HFFc6 (cell line): Measurements from ENCODE around the gene GPC1. TPM values are rescaled to one million over a fixed set of nuclear protein-coding genes. Genes with fewer than 3 reads are reported as not detected.
A peak's percentile ranks its signal among the peaks of the same experiment; 100 is the strongest.

ENCODE experiments used
- DNase-seq: peaks from one replicate; pipeline ENCODE4 v3.0.0-alpha.2; 2018
- H3K27ac Mint-ChIP-seq: 2 replicates; pipeline ENCODE4 v1.8.0; 2020; ENCODE audit warnings: mild to moderate bottlenecking, mixed read lengths
- H3K27me3 Mint-ChIP-seq: 2 replicates; pipeline ENCODE4 v1.8.0; 2021; ENCODE audit warnings: mild to moderate bottlenecking, moderate library complexity, mixed read lengths; ENCODE audit not compliant: insufficient read depth
- H3K36me3 Mint-ChIP-seq: 2 replicates; pipeline ENCODE4 v1.8.0; 2021; ENCODE audit warnings: low read depth, mixed read lengths
- H3K4me1 Mint-ChIP-seq: 2 replicates; pipeline ENCODE4 v1.8.0; 2020; ENCODE audit warnings: low read depth, mixed read lengths
- H3K4me3 Mint-ChIP-seq: 2 replicates; pipeline ENCODE4 v1.8.0; 2020; ENCODE audit warnings: mild to moderate bottlenecking, moderate library complexity, mixed read lengths
- H3K9me3 Mint-ChIP-seq: 2 replicates; pipeline ENCODE4 v1.8.0; 2020; ENCODE audit warnings: mild to moderate bottlenecking, mixed read lengths
- total RNA-seq, 6 experiments: library from RNA; stranded (reverse); fragmentation: NEBNext Ultra II Directional; extraction: Animal tissue kit (Norgen Biotek cat#: 25700); gene quantifications; 2 replicates in 1 of 6; 3 replicates in 5 of 6; pipeline ENCODE4 v1.2.3, GENCODE V29; 2021
- TF ChIP-seq, protein P1 (sequence below): fragments of 200-600 bp; sonication (generic); IDR thresholded peaks from 2 replicates; pipeline ENCODE4 v1.5.0; 2021; ENCODE audit warnings: antibody characterized with exemption, mild to moderate bottlenecking

The GPC1 gene
- total RNA-seq, 6 experiments from 2014 or later: 315 to 403 (median 350) TPM

DNA sequence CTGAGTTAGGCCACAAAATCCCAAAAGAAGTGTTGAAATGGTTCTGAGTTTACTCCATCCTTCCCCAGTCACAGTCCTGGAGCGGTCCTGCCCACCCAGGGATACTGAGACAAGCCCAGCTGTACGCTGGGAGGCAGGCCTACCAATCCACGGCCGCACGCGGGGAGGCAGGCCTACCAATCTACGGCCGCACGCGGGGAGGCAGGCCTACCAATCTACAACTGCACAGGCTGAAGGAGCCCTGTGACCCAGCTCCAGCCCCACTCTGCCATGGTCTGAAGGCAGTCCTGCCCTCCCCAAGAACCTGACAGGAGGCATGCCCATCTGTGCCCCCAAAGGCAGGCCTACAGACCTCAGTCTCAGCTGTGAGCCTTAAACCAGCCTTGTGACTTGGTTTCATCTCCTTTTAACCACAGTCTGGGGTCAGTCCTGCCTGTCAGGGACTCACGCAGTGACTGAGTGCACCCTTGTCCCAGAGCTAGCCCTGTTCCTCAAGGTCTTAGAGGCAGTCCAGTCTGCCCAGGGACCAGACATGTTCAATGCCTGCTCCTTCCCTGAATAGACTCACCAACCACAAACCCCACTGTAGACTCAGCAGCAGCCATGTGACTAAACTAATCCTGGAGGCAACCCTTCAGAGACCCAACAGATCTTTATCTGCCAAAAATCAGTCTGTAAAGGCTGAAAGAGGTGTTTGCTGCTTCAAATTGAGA is 36.8 kb downstream of the GPC1 start:
- Mint-ChIP-seq H3K27ac (no peak overlapping the region), H3K36me3 (peaks cover 23% of the 10 kb centered on the region), H3K4me1 (no peaks in the 10 kb centered on the region), H3K27me3 (peaks cover 20% of the 10 kb centered on the region), H3K4me3 (no peak overlapping the region; the same call in 1 of the 2 replicates), H3K9me3 (peaks cover 30% of the 10 kb centered on the region)
- TF ChIP-seq, protein P1, sequence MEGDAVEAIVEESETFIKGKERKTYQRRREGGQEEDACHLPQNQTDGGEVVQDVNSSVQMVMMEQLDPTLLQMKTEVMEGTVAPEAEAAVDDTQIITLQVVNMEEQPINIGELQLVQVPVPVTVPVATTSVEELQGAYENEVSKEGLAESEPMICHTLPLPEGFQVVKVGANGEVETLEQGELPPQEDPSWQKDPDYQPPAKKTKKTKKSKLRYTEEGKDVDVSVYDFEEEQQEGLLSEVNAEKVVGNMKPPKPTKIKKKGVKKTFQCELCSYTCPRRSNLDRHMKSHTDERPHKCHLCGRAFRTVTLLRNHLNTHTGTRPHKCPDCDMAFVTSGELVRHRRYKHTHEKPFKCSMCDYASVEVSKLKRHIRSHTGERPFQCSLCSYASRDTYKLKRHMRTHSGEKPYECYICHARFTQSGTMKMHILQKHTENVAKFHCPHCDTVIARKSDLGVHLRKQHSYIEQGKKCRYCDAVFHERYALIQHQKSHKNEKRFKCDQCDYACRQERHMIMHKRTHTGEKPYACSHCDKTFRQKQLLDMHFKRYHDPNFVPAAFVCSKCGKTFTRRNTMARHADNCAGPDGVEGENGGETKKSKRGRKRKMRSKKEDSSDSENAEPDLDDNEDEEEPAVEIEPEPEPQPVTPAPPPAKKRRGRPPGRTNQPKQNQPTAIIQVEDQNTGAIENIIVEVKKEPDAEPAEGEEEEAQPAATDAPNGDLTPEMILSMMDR: no peak
- peak; percentile 48 for DNase-seq

- Mint-ChIP-seq H3K27ac (no peak overlapping the region), H3K36me3 (peaks cover 23% of the 10 kb centered on the region)
- TF ChIP-seq, protein P1: no peak
Measured at GRCh38 chr2:240473211-240473610, 37.7 kb downstream of the GPC1 start.

GRCh38 chr2:240477916-240478315 is 42.5 kb downstream of the GPC1 start:
- Mint-ChIP-seq H3K36me3 (peaks cover 14% of the 10 kb centered on the region), H3K27ac (no peak overlapping the region)

More at GRCh38 chr2:240473211-240473610, 37.7 kb downstream of the GPC1 start:
- Mint-ChIP-seq H3K27me3 (peaks cover 19% of the 10 kb centered on the region), H3K9me3 (peaks cover 30% of the 10 kb centered on the region), H3K4me3 (no peak overlapping the region), H3K4me1 (no peaks in the 10 kb centered on the region)
- no peak for DNase-seq

DNA sequence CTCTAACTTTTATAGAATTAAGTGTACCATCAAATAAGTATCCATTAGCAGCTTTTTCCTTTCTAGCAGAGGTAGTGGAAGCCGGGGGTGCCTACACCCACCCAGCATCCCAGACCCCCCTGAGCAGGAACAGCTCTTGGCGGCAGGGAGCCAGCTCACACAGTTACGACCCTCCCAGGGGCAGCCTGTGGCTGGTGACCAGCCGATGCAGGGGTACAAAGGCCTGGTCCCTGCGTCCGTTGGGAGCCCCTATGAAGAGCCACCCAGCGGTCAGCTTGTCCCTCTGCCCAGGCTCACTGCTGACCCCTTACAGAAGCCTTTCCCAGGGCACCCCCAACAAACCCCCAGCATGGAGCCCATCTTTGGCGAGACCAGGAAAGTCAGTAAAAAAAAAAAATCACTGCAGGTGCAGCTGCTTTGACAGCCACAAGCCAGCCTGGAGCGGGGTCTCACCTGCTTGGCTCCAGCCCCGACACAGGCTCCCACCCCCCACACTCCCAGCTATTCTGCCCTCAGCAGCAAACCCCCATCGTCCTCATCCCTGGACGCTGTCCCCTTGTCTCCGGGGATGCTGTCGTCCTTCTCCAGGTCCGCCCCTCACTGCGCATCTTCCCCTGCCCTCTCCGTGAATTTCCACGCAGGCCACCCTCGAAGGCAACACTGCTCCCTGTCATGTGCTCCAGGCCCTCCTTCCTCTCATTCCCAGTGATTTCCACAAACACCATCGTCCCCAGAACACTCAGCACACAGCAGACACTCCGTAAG is 43.1 kb downstream of the GPC1 start:
- peaks cover 11% of the 10 kb centered on the region for H3K9me3 Mint-ChIP-seq

More at GRCh38 chr2:240477916-240478315, 42.5 kb downstream of the GPC1 start:
- TF ChIP-seq, protein P1: no peak
- Mint-ChIP-seq H3K4me3 (no peak overlapping the region), H3K4me1 (no peaks in the 10 kb centered on the region), H3K27me3 (peaks cover 10% of the 10 kb centered on the region), H3K9me3 (peaks cover 16% of the 10 kb centered on the region)
- DNase-seq: no peak

GRCh38 chr2:240479111-240479501 is 43.6 kb downstream of the GPC1 start:
- Mint-ChIP-seq H3K4me1 (no peaks in the 10 kb centered on the region), H3K36me3 (peaks cover 5% of the 10 kb centered on the region; the same call in 1 of the 2 replicates), H3K27ac (no peak overlapping the region), H3K27me3 (peaks cover 10% of the 10 kb centered on the region), H3K4me3 (no peak overlapping the region), H3K9me3 (peaks cover 7% of the 10 kb centered on the region; the same call in 1 of the 2 replicates)
- TF ChIP-seq, protein P1: no peak
- DNase-seq: no peak

More for the DNA sequence above, 43.1 kb downstream of the GPC1 start:
- DNase-seq: no peak
- Mint-ChIP-seq H3K4me3 (no peak overlapping the region), H3K36me3 (peaks cover 8% of the 10 kb centered on the region; the same call in 1 of the 2 replicates), H3K4me1 (no peaks in the 10 kb centered on the region), H3K27ac (no peak overlapping the region), H3K27me3 (peaks cover 10% of the 10 kb centered on the region)
- TF ChIP-seq, protein P1: no peak
